ENCODE results near the gene SCN2B.
"Not testable (repeated sequence)": the region's sequence is repeated elsewhere in the genome, so short reads cannot be mapped to it uniquely, and the experiment has no call there.

Gene SCN2B

DNA sequence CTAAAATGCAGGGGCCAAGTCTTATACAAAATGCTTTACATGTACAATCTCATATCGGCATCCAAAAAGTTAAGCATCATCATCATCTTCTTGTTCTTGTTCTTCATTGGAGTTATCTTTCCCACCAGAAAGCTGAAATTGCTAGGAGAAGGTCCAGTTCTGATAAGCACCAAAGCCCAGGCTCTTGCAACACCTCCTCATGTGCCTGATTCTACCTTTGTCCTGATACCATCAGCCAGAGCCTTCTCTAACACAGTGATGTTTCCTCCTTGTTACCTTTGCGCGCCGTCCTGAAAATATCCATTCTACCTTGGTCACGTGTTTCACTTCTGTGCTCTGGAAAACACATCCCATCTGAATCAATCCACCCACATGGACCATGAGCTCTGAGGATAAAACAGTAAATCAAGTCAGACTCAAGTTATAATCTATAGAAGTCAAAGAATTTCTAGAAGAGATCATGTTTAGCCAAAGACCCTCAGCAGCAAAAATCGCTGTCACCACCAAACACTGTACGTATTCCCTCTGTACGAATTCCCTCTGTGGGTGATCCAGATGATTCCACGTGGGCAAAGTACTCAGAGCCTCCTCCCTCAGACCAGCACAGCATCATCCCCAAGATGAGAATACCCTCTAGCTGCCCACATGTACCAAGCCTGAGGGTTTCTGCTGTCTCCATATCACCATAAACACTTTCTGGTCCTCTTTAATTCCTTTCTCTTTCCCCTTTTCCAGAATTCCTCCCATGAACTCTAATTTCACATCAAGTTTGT lies 29.4 kb upstream of the SCN2B start:
- FAIRE-seq: no peak

DNA sequence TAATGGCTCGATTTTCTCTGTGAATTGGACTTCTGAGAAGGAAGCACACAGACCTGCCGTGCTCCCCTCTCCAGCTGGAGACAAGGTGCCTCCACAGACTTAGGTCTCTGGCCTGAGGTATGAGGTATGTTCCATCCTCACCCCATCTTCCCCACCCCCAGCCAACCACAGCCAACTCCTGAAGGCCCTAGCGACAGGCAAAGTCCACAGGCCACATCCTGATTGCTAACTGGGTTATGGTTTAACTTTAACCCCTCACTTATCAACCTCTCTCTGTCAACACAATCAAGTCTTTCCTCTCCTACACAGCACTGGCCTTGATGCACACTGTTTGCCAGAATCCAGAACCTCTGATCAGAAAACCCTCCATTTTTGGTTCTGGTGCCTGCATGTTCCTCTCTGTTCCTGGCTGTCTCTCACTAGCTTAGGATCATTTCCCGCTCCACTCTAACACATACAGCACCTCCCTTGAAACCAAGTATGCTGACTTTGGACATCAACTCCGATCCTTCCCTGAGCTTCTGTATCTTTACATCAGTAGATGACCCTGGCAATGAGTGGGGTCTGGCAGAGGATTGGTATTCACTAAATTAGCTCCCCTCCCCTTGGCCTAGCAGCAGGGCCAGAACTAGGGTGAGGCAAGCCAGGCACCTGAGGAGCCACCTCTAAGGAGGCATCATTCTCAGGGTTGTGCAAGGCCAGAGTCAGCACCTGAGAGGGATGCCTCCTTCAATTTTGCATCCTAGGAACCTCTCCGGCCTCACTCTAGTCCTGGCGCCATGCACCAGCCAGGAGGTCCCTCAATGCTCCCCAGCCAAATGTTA lies 26.4 kb upstream of the SCN2B start:
- FAIRE-seq: no peak

DNA sequence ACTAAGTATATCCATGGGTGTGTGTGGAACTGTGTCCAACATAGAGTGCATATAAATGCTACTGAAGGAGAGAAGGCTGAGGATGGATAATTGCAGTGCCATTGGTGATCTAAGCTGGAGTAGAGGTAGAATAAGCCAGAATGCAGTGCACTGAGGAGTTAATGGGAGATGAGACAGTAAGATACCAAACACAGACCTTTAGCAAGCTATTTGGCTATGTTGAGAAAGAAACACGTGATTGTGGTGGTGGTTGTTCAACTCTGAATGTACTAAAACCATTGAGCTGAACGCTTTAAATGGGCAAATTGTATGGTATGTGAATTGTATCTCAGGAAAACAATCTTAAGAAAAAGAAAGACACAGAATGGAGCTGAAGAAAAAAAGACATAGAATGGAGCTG lies 25.5 kb upstream of the SCN2B start:
- no peak for FAIRE-seq

DNA sequence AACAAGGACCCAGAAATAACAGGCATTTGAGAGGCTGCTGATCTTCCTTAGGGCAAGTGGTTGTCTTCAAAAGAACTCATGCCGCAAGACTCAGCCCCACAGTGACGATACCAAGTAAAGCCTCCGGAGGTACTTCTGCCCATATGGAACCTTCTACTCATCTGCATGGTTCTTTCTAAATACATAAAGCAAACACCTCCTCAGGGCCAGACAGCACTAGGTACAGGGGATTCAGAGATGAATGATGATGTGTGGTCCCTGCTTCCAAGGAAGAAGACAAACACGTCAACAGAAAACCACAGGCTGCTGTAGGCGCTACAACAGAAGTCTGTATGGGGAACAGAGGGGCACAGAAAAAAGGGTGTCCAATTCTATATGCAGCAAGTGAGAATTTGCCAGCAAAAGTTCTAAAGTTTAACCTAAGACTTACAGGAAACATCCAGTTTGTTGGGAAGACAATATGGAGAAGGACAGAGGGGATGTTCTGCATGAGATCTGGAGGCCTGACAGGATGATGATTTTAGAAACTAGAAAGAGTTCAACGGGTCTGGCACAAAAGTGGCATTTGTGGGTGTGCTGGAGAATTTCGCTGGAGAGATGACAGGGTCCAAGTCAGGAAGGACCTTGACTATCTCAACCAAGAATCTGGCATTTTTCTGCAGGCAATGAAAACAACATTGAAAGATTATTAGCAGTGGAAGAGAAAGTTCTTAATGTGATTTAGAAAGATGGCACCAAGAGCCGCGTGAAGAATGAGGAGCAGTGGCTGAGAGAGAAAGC lies 24.7 kb upstream of the SCN2B start:
- no peak for FAIRE-seq

DNA sequence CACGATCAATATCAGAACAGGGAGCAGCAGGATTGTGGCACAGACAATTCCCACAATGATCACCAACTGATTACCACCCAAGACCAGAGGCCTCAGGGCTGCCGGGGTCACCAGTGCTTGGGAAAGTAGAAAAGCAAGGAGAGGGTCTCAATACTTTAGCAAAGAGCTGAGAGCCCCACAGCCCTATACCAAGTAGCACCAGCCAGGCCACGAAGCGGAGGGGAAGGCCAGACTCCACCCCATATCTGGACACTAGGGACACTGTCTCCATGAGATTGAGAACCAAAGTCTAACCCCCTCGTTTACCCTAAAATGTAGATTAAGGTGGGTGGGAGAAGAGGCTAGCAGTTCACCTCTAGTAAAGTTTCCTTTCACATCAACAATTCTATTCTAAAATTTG lies 24.1 kb upstream of the SCN2B start:
- no peak for FAIRE-seq

DNA sequence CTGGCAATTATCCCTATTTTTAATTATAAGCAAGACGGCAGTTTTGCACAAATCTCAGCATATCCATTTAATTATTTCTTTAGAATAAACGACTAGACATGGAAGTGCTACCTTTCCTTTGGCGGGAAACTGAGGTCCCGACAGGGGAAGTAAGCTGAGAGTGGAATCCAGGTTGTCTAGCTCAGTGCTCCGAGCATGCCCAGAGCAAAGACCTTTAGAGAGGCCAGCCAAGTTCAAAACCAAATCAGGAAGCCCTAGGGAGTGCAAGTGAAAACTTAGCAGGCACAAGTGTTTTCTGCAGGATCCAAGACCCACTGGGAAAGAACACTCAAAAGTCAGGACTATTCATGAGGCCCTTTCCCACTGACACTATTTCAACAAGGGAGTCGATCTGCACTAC lies 22.7 kb upstream of the SCN2B start:
- no peak for FAIRE-seq

DNA sequence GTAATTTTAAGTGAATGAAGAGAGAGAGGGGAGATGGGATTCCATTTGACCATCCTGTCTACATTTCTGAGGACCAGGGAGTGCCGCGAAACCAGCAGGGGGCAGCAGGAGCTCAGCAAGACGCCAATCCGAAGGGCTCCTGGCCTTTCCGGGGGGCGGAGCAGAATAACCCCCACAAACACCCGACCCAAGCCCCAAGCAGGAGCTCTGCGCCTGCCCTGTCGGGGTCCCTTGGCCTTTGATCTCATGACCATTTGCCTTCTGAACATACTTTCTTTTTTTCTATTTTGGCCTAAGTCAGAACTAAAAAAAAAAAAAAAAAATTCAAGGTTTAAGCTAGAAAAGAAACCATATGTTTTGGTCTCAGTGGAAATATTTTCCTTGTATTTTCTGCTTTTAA lies 21.9 kb upstream of the SCN2B start:
- no peak for FAIRE-seq

DNA sequence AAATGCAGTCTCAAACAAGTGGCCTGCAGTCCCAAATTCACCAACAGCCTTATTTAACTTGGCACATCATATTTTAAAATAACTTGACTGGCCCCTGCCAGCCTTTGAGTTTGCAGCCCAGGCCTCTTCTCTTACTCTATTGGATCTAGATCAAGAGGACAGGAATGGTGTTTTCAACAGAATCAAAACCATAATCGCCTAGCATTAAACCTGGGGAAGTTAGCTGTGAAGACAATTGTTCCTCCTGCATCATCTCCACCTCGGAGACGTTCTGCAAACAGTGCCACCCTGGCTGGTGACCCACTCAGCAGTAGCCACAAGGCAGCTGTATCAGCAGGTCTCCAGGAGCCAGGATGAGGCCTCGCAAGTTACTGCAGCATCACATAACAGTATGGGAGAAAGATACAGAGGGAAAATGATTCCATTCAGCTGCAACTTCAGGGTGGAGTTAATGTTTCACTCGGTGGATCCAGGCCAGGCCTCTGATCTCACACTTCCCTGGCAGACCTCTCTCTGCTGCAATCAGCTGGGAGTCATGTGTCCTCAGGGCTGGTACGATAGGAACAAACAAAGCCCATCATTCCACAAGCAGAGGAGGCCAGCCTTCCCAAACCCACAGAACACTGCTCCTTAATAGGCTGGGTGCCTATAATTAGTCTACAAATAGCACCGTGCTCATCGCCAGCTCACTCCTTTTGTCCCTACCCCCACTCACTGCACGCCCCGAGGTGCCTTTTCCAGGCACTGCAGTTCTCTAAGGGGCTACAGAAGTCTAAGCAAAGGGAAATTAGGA lies 18.6 kb upstream of the SCN2B start:
- no peak for FAIRE-seq

DNA sequence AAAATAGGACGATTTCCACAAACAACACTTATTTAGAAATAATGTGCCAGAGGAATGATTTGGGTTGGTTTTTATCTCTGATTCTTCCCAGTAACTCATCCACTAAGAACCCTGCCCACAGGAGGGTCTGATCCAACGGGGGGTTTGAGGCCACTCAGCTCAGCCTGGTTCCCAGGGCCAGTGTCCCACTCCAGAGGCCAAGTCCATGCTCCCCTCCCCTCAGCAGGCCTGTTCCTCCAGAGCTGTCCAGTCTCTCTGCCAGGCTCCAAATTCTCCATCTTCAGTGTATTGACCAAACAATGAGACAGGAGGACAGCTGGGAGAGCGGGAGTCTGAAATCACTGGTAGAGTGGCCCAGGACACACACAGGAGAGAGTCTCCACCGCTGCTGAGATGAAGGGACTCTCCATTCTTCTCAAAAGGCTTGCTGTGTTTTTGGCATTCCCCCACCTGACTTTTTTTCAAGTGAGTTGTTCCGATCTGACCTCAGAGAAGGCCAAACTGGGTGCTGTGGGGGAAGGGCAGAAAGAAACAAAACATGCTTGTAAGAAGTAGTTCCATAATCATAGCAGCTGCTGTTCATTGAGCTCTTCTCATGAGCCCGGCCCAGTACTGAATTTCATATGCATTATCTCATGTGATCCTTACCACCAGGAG lies 17.6 kb upstream of the SCN2B start:
- no peak for FAIRE-seq

DNA sequence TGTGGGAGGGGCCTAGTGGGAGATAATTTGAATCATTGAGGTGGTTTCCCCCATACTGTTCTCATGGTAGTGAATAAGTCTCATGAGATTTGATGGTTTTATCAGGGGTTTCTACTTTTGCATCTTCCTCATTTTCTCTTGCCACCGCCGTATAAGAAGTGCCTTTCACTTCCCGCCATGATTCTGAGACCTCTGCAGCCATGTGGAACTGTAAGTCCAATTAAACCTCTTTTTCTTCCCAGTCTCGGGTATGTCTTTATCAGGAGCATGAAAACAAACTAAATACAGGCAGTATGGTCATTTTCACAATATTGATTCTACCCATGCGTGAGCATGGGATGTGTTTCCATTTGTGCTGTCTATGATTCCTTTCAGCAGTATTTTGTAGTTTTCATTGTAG lies 16.4 kb upstream of the SCN2B start:
- FAIRE-seq: not testable (repeated sequence)

DNA sequence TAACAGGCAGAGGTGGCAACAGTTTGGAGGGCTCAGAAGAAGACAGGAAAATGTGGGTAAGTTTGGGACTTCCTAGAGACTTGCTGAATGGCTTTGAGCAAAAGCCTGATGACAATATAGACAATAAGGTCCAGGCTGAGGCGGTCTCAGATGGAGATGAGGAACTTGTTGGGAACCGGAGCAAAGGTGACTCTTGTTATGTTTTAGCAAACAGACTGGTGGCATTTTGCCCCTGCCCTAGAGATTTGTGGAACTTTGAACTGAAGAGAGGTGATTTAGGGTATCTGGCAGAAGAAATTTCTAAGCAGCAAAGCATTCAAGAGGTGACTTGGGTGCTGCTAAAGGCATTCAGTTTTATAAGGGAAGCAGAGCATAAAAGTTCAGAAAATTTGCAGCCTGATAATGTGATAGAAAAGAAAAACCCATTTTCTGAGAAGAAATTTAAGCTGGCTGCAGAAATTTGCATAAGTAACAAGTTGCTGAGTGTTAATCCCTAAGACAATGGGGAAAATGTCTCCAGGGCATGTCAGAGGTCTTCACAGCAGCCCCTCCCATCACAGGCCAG lies 14.6 kb upstream of the SCN2B start:
- FAIRE-seq: not testable (repeated sequence)

DNA sequence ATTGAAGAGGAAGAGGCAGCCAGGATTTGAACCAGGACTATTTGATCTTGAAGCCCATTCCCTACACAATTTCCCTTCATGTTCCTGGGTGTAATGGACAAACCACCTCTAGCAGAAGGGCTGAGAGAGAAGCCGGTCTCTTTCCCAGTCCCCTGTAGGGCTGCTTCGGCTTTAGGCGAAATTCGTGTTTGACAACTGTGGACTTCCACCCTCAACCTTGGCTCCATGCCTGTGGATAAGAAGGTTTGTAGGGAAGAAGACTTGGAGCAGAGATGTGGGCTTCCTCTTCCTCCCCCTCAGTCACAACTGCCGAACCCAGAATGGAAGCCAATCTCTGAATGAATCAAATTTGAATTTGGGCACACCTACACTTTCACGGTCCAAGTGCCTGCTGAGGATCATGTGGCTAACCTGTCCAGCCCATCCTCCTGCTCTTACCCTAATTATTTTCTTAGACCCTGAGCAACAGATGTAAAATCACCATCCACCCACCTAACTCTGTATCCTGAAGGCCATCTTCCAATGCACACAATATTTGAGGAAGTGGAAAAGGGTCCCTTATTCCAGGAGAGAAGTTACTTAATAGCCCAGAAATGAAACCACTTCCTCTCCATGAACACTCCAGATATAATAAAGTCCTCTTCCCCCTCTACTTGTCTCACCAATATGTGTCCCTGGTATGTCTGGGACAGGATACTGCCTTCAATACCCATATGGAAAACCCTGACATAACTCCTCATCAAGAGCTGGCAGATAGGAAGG lies 10.1 kb upstream of the SCN2B start:
- FAIRE-seq: no peak

DNA sequence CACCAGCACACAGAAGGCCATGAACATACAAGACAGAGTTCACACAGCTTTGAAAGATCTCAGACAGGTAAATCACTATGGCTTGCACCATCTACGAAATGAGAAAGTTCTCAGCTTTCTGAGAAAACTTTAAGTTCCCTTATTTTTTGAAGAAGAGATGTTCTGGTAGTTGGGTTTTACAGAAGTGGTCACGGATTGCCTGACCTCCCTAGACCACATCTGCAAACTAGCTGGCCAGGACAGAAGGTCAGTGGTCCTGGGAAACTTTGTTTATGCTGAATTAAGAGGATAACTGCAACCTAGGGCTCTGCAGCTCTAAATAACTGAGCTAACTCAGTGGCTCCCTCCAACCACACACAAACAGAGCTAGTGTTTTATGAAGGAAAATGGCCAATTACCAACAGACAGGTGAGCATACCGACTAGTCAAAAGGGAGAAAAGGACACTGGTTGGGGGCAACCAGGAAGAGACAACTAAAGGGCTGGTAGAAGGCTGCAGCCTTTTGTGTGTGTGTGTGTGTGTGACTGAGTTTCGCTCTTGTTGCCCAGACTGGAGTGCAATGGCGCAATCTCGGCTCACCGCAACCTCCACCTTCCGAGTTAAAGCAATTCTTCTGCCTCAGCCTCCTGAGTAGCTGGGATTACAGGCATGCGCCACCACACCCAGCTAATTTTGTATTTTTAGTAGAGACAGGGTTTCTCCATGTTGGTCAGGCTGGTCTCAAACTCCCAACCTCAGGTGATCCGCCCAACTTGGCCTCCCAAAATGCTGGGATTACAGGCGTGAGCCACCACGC lies 8.5 kb upstream of the SCN2B start:
- FAIRE-seq: no peak

DNA sequence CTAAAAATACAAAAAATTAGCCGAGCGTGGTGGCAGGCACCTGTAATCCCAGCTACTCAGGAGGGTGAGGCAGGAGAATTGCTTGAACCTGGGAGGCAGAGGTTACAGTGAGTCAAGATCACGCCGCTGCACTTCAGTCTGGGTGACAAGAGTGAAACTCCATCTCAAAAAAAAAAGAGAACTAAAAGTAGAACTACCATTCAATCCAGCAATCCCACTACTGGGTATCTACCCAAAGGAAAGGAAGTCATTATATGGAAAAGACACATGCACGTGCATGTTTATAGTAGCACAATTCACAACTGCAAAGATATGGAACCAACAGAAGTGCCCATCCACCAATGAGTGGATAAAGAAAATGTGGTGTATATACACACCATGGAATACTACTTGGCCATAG lies 7.3 kb upstream of the SCN2B start:
- FAIRE-seq: not testable (repeated sequence)

DNA sequence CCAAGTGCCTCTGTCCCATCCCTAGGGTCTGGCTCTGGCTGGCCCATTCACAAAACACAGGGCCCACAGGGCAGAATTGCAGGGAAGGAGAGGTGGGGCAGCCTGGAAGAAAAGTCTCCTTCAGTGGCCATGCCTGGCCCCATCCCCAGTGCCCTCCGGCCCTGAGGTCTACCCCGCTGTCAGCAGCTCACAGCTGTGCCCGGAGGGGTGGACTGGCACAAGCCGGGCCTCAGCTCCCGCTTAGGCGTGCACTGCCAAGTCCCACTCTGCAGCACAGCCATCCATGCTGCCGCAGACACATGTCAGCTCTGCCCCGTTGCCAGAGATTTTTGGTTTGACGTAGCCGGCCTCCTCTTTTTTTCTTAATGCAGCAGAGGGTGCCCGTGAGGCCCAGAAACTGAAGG lies 3.9 kb upstream of the SCN2B start:
- FAIRE-seq: no peak

DNA sequence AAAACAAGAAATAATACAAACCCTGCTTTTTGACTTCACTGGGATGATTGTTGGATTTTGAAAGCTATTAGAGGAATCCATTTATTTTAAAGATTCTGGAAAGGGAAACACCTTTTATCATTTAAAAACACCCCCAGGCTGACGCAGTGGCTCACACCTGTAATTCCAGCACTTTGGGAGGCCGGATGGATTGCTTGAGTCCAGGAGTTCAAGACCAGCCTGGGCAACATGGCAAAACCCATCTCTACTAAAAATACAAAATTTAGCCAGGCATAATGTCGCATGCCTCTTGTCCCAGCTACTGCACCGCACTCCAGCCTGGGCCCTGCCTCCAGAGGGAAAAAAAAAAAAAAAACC lies 317 bp upstream of the SCN2B start:
- FAIRE-seq: no peak

DNA sequence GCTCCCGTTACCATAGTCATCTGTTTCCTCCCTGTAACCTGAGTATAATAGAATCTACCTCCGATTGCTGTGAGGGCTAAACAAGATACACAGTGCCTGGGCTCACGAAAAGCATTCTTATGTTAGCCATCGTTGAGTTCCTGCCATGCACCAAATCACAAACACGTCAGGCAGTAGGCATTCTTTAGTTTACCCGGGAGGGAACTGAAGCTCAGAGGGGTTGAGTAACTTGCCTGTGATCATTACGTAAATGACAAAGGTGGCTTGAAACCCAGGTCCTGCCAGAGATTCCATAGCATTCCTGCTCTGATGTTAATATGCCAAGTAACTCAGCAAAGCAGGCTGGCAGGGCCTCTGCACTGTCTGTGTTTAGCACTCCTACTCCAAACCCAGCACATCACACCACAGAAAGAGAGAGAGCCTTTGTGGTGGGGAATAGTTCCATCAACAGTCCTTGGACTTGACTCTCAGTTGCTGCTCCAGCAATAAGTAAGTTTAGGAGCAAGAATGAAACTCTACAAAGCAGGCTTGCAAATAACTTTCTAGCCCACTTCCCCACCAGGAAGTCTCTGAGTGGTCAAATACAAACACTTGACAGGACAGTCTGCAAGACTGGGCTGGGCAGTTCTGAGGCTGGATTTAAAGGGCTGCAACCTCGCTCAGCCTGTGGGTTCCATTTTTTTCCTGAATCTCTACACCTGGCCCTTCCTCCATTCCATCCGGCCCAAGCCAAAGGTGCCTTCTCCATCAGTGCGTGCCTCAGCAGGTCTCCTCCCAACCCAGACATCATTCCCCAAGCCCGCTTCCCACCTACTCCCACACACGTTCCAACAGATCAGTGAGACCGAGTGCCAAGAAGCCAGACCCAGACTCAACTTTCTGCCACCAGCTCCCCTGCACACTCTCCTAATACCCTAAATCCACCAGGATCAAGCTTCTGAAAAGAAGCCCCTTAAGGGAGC lies 1.1 kb downstream of the SCN2B start:
- FAIRE-seq: no peak

DNA sequence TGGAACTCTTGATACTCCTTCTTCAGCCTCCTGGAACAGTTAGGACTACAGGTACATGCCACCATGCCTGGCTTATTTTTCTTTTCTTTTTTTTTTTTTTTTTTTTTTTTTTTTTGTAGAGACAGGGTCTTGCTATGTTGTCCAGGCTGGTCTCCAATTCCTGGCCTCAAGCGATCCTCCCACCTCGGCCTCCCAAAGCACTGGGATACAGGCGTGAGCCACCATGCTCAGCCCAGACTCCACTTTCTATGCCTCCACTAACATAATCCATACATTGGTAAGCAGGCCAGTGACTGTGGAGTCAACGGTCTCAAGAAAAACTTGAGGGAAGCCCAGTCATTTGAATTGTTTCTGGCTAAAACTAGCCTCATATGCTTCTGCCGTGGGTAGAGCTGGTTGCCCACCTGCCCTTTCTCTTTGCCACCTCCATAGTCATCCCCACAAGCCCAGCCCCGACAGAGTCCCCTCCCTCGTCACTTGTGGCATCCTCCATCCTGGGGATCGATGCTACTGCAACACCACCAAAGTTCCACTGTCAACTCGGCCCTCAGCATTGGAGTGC lies 2.4 kb downstream of the SCN2B start:
- FAIRE-seq: no peak

DNA sequence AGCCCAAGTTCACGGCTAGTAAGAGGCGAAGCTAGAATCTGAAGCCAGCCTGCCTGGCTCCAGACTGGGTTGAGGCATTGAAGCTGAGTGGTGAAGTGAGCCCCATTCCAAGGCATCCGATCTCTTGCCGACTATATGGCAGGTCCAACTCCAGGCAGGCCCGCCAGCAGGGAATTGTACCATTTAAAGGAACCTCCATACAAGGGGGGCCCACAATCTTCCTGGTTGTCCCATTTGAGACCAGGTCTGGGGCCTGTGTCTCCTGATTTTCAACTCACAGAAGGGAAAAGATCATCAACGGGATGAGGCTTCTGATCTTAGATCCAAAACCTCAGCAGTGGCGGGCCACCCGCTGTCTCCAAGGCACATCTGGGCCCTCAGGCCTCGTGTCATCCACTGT lies 4.1 kb downstream of the SCN2B start:
- FAIRE-seq: no peak
